Activated naive CD4-positive, alpha-beta T cell treated with anti-CD3 and anti-CD28 coated beads, Interleukin-2, amount 50 U/mL, for 72 hours (primary cell): Measurements from ENCODE around the gene APOBEC3G. TPM values are rescaled to one million over a fixed set of nuclear protein-coding genes. Genes with fewer than 3 reads are reported as not detected.
A peak's percentile ranks its signal among the peaks of the same experiment; 100 is the strongest.

Source experiments
- ATAC-seq, 2 donors: fragments of 150-1000 bp; cut with Tn5 transposase; 2 replicates each; pipeline ENCODE4 v1.10.0; 2021; ENCODE audit warnings: mild to moderate bottlenecking in 2 of 2, moderate library complexity in 2 of 2
- DNase-seq, 2 donors: peaks; one replicate each; pipeline ENCODE4 v3.0.0; 2021 to 2022; ENCODE audit warnings: low spot score in 2 of 2
- H3K27ac Mint-ChIP-seq, 2 donors: one replicate each; pipeline ENCODE4 v1.8.0; 2022; ENCODE audit warnings: mild to moderate bottlenecking in 2 of 2, mixed read lengths in 2 of 2
- H3K36me3 Mint-ChIP-seq, 2 donors: one replicate each; pipeline ENCODE4 v1.8.0; 2022; ENCODE audit warnings: mixed read lengths in 2 of 2
- H3K9me3 Mint-ChIP-seq, 2 donors: one replicate each; pipeline ENCODE4 v1.8.0; 2022; ENCODE audit warnings: mixed read lengths in 2 of 2
- total RNA-seq, 2 donors: library from RNA; stranded (reverse); gene quantifications; one replicate each; pipeline ENCODE4 v1.2.3, GENCODE V29; 2022

The APOBEC3G gene
- total RNA-seq, 2 donors from 2014 or later: 29.1 to 48.3 TPM

GRCh38 chr22:39128508-39128907 is 51.4 kb downstream of the APOBEC3G start:
- ATAC-seq: no peak

GRCh38 chr22:39129081-39129480 is 52.0 kb downstream of the APOBEC3G start:
- ATAC-seq (no peak), DNase-seq (no peak)
- no peaks in the 10 kb centered on the region for H3K36me3 Mint-ChIP-seq
- no peaks in the 10 kb centered on the region for H3K9me3 Mint-ChIP-seq
- H3K27ac Mint-ChIP-seq: no peak overlapping the region

More at GRCh38 chr22:39128508-39128907, 51.4 kb downstream of the APOBEC3G start:
- no peaks in the 10 kb centered on the region for H3K9me3 Mint-ChIP-seq
- no peaks in the 10 kb centered on the region for H3K36me3 Mint-ChIP-seq
- DNase-seq: no peak
- no peak overlapping the region for H3K27ac Mint-ChIP-seq

- Mint-ChIP-seq H3K27ac (no peak overlapping the region), H3K9me3 (no peaks in the 10 kb centered on the region), H3K36me3 (no peaks in the 10 kb centered on the region)
- DNase-seq (no peak), ATAC-seq (no peak)
Measured at GRCh38 chr22:39129746-39130145, 52.7 kb downstream of the APOBEC3G start.

GRCh38 chr22:39130152-39130704 is 53.2 kb downstream of the APOBEC3G start:
- Mint-ChIP-seq H3K36me3 (no peaks in the 10 kb centered on the region), H3K27ac (peak overlapping the region in 1 of 2 donors; percentile 75), H3K9me3 (no peaks in the 10 kb centered on the region)
- DNase-seq (no peak), ATAC-seq (no peak)

- Mint-ChIP-seq H3K9me3 (no peaks in the 10 kb centered on the region), H3K27ac (no peak overlapping the region)
- no peak for ATAC-seq
Measured at GRCh38 chr22:39130892-39131855, 54.1 kb downstream of the APOBEC3G start.

GRCh38 chr22:39132281-39132680 is 55.2 kb downstream of the APOBEC3G start:
- no peak for ATAC-seq
- Mint-ChIP-seq H3K9me3 (no peaks in the 10 kb centered on the region), H3K36me3 (no peaks in the 10 kb centered on the region), H3K27ac (peak overlapping the region in 1 of 2 donors; percentile 82)
- DNase-seq: no peak

More at GRCh38 chr22:39130892-39131855, 54.1 kb downstream of the APOBEC3G start:
- no peak for DNase-seq
- H3K36me3 Mint-ChIP-seq: no peaks in the 10 kb centered on the region

GRCh38 chr22:39132871-39133524 is 55.9 kb downstream of the APOBEC3G start:
- Mint-ChIP-seq H3K36me3 (no peaks in the 10 kb centered on the region), H3K27ac (no peak overlapping the region), H3K9me3 (no peaks in the 10 kb centered on the region)
- ATAC-seq: no peak
- DNase-seq: no peak

GRCh38 chr22:39133871-39134270 is 56.8 kb downstream of the APOBEC3G start:
- H3K36me3 Mint-ChIP-seq: no peaks in the 10 kb centered on the region
- H3K9me3 Mint-ChIP-seq: no peaks in the 10 kb centered on the region
- H3K27ac Mint-ChIP-seq: no peak overlapping the region
- no peak for DNase-seq
- ATAC-seq: no peak

GRCh38 chr22:39134366-39135091 is 57.5 kb downstream of the APOBEC3G start:
- Mint-ChIP-seq H3K27ac (no peak overlapping the region), H3K36me3 (no peaks in the 10 kb centered on the region), H3K9me3 (no peaks in the 10 kb centered on the region)
- no peak for ATAC-seq
- DNase-seq: no peak

- Mint-ChIP-seq H3K36me3 (no peaks in the 10 kb centered on the region), H3K27ac (no peak overlapping the region), H3K9me3 (no peaks in the 10 kb centered on the region)
- peak; percentile 46 to 76 for ATAC-seq
- peak in 1 of 2 donors; percentile 56 for DNase-seq
Measured at GRCh38 chr22:39135092-39135896, 58.2 kb downstream of the APOBEC3G start.

- DNase-seq: no peak
- no peak overlapping the region for H3K27ac Mint-ChIP-seq
- no peak for ATAC-seq
- no peaks in the 10 kb centered on the region for H3K36me3 Mint-ChIP-seq
- no peaks in the 10 kb centered on the region for H3K9me3 Mint-ChIP-seq
Measured at GRCh38 chr22:39136317-39136716, 59.2 kb downstream of the APOBEC3G start.

Other genes with a start within 250 kb of the APOBEC3G start
- gene NPTXR, start 233.2 kb upstream of the APOBEC3G start, total RNA-seq: 1 to 10 TPM in 1 of 2 donors, under 1 TPM in 1; 0.75 to 1.1 TPM
- gene CBX6, start 205.1 kb upstream of the APOBEC3G start, total RNA-seq: 10 to 100 TPM; 46.9 to 92.6 TPM
- not detected for gene APOBEC3A, start 119.7 kb upstream of the APOBEC3G start, total RNA-seq
- gene APOBEC3B, start 94.9 kb upstream of the APOBEC3G start, total RNA-seq: 1 to 10 TPM; 6.4 to 9.6 TPM
- gene APOBEC3C, start 63.0 kb upstream of the APOBEC3G start, total RNA-seq: 100 to 1,000 TPM in 1 of 2 donors, 10 to 100 TPM in 1; 71.0 to 114 TPM
- 10 to 100 TPM; 16.0 to 27.2 TPM for gene APOBEC3D, start 56.1 kb upstream of the APOBEC3G start, total RNA-seq
- gene APOBEC3F, start 36.4 kb upstream of the APOBEC3G start, total RNA-seq: 10 to 100 TPM; 15.8 to 25.8 TPM
- 10 to 100 TPM; 10.5 to 34.3 TPM for gene APOBEC3H, start 20.0 kb downstream of the APOBEC3G start, total RNA-seq
- gene CBX7, start 75.4 kb downstream of the APOBEC3G start, total RNA-seq: 10 to 100 TPM; 25.0 to 43.8 TPM
- gene PDGFB, start 167.7 kb downstream of the APOBEC3G start, total RNA-seq: 1 to 10 TPM in 1 of 2 donors, under 1 TPM in 1; 0.46 to 2.9 TPM
- 1,000 to 10,000 TPM; 2,348 to 3,152 TPM for gene RPL3, start 242.3 kb downstream of the APOBEC3G start, total RNA-seq